Duodenal mucosa (tissue), 2 donors: ENCODE measurements around the gene TSEN15.

ENCODE experiments used
- H3K27ac ChIP-seq: one replicate; pipeline ENCODE4 v1.7.0; 2013; ENCODE audit warnings: low read depth, low read length
- H3K27me3 ChIP-seq, 2 donors: one replicate each; pipeline ENCODE4 v1.7.0; 2013; ENCODE audit warnings: low read length in 2 of 2, control low read depth in 1 of 2; ENCODE audit not compliant: insufficient read depth in 2 of 2, control insufficient read depth in 1 of 2
- H3K36me3 ChIP-seq, 2 donors: one replicate each; pipeline ENCODE4 v1.7.0; 2013; ENCODE audit warnings: low read length in 2 of 2, control low read depth in 1 of 2; ENCODE audit not compliant: insufficient read depth in 2 of 2, control insufficient read depth in 1 of 2
- H3K4me1 ChIP-seq, 2 donors: one replicate each; pipeline ENCODE4 v1.7.0; 2013; ENCODE audit warnings: low read length in 2 of 2, control low read depth in 1 of 2; ENCODE audit not compliant: insufficient read depth in 2 of 2, control insufficient read depth in 1 of 2
- H3K4me3 ChIP-seq, 2 donors: one replicate each; pipeline ENCODE4 v1.7.0; 2013; ENCODE audit warnings: low read length in 2 of 2, low read depth in 1 of 2
- H3K9ac ChIP-seq, 2 donors: one replicate each; pipeline ENCODE4 v1.7.0; 2013; ENCODE audit warnings: low read length in 2 of 2, low read depth in 1 of 2
- H3K9me3 ChIP-seq, 2 donors: one replicate each; pipeline ENCODE4 v1.7.0; 2013; ENCODE audit warnings: low read length in 2 of 2, control low read depth in 1 of 2; ENCODE audit not compliant: control insufficient read depth in 1 of 2

TSEN15 gene

DNA sequence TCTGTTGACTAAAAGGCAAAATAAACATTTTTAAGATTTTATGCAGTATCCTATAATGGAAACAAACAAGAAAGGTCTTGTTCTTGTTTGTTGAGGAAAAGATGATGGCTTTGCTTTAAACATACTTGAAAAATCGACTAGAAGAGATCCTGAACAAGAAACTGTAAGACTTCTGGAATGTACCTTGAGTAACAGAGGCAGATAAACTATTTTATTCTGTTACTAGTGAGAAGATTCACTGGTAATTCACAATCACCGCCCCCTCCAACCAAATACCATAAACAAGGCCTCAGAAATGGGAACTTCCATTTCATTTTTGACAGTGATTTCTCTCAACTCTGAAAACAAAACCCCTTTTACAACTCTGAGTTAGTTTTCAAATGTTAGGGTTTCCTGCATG lies 18.1 kb downstream of the TSEN15 start:
- no peak overlapping the region for H3K4me3 ChIP-seq
- no peaks in the 10 kb centered on the region for H3K27me3 ChIP-seq
- H3K27ac ChIP-seq, result no peak overlapping the region
- no peaks in the 10 kb centered on the region for H3K9me3 ChIP-seq
- H3K36me3 ChIP-seq, result no peaks in the 10 kb centered on the region
- no peak overlapping the region for H3K9ac ChIP-seq
- H3K4me1 ChIP-seq, result no peaks in the 10 kb centered on the region

DNA sequence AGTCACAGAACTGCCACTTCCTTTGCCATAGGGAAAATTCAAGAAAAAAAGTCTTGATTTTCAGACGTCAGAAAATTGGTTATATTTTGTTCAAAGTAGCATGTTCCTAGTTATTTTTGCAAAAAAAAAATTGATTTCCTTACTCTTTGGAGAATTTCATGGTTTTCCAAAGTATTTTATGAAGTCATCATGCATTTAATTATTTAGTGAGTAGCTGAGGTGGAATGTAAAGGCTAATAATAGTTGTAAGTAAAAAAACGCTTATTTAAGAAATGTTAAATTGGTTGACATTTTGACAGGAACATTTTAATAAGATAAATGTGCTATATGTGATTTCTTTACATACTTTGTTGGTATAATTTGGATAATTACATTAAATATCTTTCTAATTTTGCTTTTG lies 20.8 kb downstream of the TSEN15 start:
- Histone ChIP-seq H3K27ac (no peak overlapping the region), H3K36me3 (no peaks in the 10 kb centered on the region), H3K9me3 (no peaks in the 10 kb centered on the region), H3K9ac (no peak overlapping the region), H3K4me3 (no peak overlapping the region), H3K4me1 (no peaks in the 10 kb centered on the region), H3K27me3 (no peaks in the 10 kb centered on the region)

DNA sequence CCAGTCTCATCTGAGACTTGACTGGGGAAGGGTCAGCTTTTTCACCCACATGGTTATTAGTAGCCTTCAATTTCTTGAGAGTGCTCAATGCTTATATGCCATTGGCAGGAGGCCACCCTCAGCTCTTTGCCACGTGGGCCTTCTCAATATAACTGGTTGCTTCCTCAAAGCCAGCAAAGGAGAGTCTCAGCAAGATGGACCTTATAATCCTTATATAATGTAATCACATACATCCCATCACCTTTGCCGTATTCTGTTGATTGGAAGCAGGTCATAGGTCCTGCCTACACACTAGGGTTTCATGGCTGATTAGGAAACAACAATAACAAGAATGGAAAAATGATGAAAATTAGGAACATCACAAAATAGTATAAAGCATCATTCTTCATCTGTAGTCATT lies 22.9 kb downstream of the TSEN15 start:
- Histone ChIP-seq H3K9me3 (no peaks in the 10 kb centered on the region), H3K27me3 (no peaks in the 10 kb centered on the region), H3K4me3 (no peak overlapping the region), H3K9ac (no peak overlapping the region), H3K27ac (no peak overlapping the region), H3K36me3 (no peaks in the 10 kb centered on the region), H3K4me1 (no peaks in the 10 kb centered on the region)

DNA sequence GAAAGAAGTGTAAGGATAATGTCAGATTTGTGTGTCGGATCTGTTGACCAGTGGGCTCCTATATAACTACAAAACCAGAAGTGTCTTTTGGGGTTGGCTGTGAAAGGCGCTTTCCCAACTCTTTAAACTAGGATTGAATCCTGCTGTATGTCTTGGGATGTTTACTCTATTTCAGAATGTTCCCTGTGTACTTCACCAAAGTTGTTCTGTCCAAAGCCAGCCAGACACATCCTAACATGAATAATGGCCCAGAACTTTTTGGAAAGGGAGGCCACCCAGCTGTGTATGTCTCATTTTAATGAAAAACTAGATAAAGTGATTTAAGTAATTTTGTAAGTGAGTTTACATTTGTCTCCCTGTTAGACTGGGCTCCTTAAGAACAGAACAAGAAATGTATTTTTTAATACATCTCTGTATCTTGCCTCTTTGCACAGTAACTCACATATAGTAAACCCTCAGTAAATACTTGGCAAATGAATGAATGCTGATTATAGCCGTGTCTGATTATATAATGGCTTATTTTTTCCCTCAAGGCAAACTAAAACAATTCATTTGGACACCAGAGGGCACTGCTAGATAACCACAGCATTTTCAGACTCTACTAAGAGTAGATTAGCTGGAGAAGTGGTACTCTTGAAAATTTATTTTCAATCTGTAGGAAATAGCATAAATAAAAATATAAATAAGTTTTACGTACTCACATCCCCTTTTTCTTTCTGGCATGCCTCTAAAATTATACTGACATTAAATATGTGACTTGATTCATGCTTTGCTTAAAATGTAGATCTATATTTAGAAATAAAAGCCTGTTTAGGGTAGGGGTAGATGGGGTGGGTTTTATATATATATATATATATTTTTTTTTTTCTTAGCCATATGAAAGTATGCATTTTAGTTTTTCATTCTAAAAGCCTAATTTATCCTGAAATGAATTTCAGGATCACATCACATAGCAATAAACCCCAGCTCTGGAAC lies 23.8 kb downstream of the TSEN15 start:
- Histone ChIP-seq H3K4me1 (no peaks in the 10 kb centered on the region), H3K27me3 (no peaks in the 10 kb centered on the region), H3K36me3 (no peaks in the 10 kb centered on the region), H3K9me3 (no peaks in the 10 kb centered on the region), H3K27ac (no peak overlapping the region), H3K9ac (no peak overlapping the region), H3K4me3 (no peak overlapping the region)

DNA sequence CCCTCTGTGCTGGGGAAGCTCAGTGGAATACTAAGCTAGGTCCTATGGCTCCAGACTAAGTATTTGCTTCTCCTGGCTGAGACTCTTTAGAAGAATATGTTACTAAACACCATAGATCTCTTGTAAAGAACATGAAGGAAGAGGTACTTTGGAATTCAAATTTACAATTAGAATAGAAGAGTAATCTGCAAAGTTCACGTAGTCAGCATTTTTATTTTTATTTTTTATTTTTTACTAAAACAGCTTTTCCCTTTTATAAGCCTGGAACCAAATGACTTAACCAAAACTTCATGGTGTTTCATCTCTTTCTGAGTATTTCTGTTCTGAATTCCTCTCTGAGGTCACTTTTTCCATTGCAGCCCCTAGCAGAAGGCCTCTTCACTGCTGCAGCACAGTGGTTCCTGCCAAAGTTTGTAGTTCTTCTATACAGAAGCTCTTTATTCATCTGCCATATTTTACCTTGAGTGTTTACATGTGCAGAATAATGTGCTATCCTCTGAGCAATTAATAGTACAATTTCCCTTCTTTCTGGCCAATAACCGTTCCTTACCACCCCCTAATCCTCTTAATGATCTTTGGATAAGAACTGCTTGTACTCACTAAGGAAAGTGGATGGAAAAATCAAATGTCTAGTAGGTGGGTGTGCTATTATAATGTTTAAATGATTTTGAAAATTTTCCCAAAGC lies 27.2 kb downstream of the TSEN15 start:
- H3K27ac ChIP-seq, result no peak overlapping the region
- no peak overlapping the region for H3K9ac ChIP-seq
- H3K27me3 ChIP-seq, result no peaks in the 10 kb centered on the region
- H3K9me3 ChIP-seq, result no peaks in the 10 kb centered on the region
- no peak overlapping the region for H3K4me3 ChIP-seq
- H3K36me3 ChIP-seq, result no peaks in the 10 kb centered on the region
- no peaks in the 10 kb centered on the region for H3K4me1 ChIP-seq

DNA sequence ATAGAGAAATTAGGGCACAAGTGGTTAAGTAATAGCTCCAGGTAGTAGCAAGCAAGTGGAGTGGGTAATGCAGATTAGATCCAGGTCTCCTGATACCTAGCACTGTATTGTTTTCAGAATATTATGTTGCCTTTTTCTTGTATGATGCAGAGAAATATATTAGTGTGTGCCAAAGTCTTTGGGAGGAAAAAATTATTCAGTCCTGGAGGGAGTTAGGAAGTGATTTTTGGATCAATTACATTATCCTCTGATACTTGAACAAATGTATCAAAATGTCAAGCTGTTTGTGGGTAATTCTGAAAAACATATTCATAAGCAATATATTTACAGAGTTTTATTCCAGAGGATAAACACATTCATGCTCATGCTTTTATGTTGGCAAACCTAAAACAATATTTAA lies 28.8 kb downstream of the TSEN15 start:
- no peak overlapping the region for H3K4me3 ChIP-seq
- H3K4me1 ChIP-seq, result no peaks in the 10 kb centered on the region
- H3K9me3 ChIP-seq, result no peaks in the 10 kb centered on the region
- H3K9ac ChIP-seq, result no peak overlapping the region
- H3K27ac ChIP-seq, result no peak overlapping the region
- H3K27me3 ChIP-seq, result no peaks in the 10 kb centered on the region
- no peaks in the 10 kb centered on the region for H3K36me3 ChIP-seq

DNA sequence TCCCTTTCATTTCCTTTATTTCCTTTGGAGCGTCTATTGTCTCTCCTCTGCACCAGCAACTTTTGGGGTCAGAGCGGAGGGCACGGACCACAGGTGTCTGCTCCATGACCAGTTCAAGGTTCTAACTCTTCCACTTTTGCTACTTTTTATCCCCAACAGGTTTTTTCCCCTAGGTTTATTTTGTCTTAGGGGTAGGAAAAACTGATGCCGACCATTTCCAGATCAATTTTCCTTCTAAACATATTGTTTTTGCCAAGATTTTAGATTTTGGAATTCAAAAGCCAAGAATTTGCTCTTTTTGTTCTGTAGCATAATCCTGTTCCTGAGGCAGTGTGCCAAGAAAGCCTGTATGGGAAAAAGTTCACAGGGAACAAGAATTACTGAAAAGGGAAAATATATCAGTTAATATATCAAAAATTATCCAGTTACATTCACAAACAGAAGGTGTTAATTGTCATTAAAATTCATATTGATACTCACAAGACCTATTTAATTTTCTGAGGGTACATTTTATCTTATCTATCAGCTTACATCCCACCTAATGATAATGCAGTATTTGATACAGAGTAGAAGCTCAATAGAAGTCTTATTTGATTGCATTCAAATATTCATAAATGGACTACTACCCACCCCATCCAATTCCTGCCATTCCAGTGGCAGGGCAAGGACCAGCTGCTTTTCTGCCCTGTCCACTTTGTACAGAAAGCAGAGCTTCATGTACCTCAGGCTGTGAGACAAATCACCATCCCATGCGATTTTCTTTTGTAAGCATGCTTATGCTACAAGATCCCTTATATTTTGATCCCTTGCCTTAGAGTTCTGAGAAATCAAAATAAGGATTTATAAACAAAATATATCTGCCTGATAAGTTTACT lies 31.2 kb downstream of the TSEN15 start:
- H3K4me3 ChIP-seq, result no peak overlapping the region
- H3K27me3 ChIP-seq, result no peaks in the 10 kb centered on the region
- no peak overlapping the region for H3K9ac ChIP-seq
- H3K9me3 ChIP-seq, result no peaks in the 10 kb centered on the region
- no peaks in the 10 kb centered on the region for H3K4me1 ChIP-seq
- H3K36me3 ChIP-seq, result no peaks in the 10 kb centered on the region
- H3K27ac ChIP-seq, result no peak overlapping the region

DNA sequence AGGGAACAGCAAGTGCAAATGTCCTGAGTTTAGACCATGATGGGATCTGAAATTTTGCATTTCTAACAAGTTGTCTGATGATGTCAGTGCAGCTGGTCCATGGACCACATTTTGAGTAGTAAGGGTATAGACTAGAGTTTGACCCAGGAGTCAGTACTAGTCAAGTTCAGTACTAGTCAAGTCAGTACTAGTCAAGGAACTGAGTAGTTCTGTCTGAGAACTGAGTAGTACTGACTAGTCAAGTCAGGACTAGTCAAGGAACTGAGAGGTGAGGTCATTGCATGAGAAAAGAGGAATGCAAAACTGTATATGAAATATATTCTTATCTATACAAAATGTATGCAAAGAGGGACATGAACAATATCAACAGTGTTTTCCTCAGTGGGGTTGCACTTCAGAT lies 34.1 kb downstream of the TSEN15 start:
- no peaks in the 10 kb centered on the region for H3K27me3 ChIP-seq
- no peaks in the 10 kb centered on the region for H3K9me3 ChIP-seq
- no peaks in the 10 kb centered on the region for H3K36me3 ChIP-seq
- no peak overlapping the region for H3K9ac ChIP-seq
- H3K27ac ChIP-seq, result no peak overlapping the region
- no peaks in the 10 kb centered on the region for H3K4me1 ChIP-seq
- no peak overlapping the region for H3K4me3 ChIP-seq

DNA sequence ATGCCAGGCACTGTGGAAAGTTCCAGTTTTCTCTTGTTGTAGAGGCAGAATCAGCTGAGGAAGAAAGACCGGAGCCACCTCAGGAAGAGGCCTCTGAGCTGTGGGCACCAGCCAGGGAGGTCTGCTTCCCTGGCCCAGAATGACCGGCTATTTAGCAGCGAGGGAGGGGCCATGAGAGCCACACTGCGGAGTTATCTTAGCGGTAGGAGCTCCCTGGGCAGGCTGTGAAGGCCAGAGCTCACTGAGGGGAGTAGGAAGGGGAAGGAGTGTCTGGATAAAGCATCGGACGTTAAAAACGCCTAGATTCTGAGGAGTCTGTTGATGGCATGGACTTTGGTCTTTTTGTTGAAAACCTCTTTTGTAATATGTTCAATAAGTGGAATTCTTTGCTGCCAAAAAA lies 36.5 kb downstream of the TSEN15 start:
- no peaks in the 10 kb centered on the region for H3K4me1 ChIP-seq

DNA sequence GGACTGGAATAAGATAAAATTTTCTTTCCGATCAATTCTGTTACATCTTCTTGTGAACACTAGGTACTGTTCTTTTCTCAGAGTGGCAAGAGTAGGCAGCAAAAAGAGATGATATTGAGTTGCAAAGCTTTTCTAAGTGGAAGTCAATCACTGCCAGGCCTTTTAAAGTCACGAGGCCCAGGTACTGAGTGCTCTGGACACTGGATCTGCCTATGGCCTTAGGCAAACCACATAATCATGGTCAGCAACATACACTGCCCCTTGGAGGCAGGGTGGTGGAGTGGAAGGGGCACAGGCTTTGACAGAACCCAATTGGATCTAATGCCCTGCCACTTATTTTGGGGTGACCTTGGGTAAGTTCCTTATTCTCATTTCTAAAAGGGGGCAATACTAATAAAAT lies 41.5 kb downstream of the TSEN15 start:
- Histone ChIP-seq H3K27me3 (no peaks in the 10 kb centered on the region), H3K36me3 (no peaks in the 10 kb centered on the region), H3K4me1 (no peaks in the 10 kb centered on the region), H3K4me3 (no peak overlapping the region), H3K9ac (no peak overlapping the region), H3K27ac (no peak overlapping the region), H3K9me3 (no peaks in the 10 kb centered on the region)

More for the DNA sequence above, 36.5 kb downstream of the TSEN15 start:
- no peak overlapping the region for H3K9ac ChIP-seq
- no peak overlapping the region for H3K4me3 ChIP-seq
- no peaks in the 10 kb centered on the region for H3K9me3 ChIP-seq
- H3K27me3 ChIP-seq, result no peaks in the 10 kb centered on the region
- H3K36me3 ChIP-seq, result no peaks in the 10 kb centered on the region
- no peak overlapping the region for H3K27ac ChIP-seq
